Measurements from ENCODE around the gene PCK2.

PCK2 gene

GRCh38 chr14:24136684-24137528 lies 42.8 kb downstream of the PCK2 start:
- no peak for DNase-seq (ENCODE audit: insufficient read length, low spot score)
- no peak for TF ChIP-seq CTCF (IDR thresholded peaks at IDR 0.05; ENCODE audit: insufficient read depth, missing control alignments)
- no peak for FAIRE-seq

- TF ChIP-seq CTCF (IDR thresholded peaks at IDR 0.05; ENCODE audit: insufficient read depth, missing control alignments) = no peak
- FAIRE-seq (no peak), DNase-seq (ENCODE audit: insufficient read length, low spot score) (no peak)
These were observed 43.7 kb downstream of the PCK2 start for GRCh38 chr14:24137529-24138395.

- TF ChIP-seq CTCF (IDR thresholded peaks at IDR 0.05; ENCODE audit: insufficient read depth, missing control alignments) = no peak
- DNase-seq (ENCODE audit: insufficient read length, low spot score) (no peak), FAIRE-seq (no peak)
These were observed 44.5 kb downstream of the PCK2 start for GRCh38 chr14:24138396-24139271.

GRCh38 chr14:24139272-24139934 lies 45.3 kb downstream of the PCK2 start:
- DNase-seq (ENCODE audit: insufficient read length, low spot score) (no peak), FAIRE-seq (no peak)
- TF ChIP-seq CTCF (IDR thresholded peaks at IDR 0.05; ENCODE audit: insufficient read depth, missing control alignments) = no peak

- FAIRE-seq = no peak
- peak; percentile 93 for DNase-seq (ENCODE audit: insufficient read length, low spot score)
- TF ChIP-seq CTCF (IDR thresholded peaks at IDR 0.05; ENCODE audit: insufficient read depth, missing control alignments) = no peak
These were observed 47.2 kb downstream of the PCK2 start, which contains the start of gene EMC9 for GRCh38 chr14:24141097-24141880. TSS of gene EMC9 (minus strand) at chr14:24141591. CDS start at chr14:24141304, 287 bp downstream.

- no peak for FAIRE-seq
- no peak for TF ChIP-seq CTCF (IDR thresholded peaks at IDR 0.05; ENCODE audit: insufficient read depth, missing control alignments)
- no peak for DNase-seq (ENCODE audit: insufficient read length, low spot score)
These were observed 49.4 kb downstream of the PCK2 start for GRCh38 chr14:24143511-24143910.
